ENCODE measurements around the gene PRDX6.

- TF ChIP-seq, protein P1, sequence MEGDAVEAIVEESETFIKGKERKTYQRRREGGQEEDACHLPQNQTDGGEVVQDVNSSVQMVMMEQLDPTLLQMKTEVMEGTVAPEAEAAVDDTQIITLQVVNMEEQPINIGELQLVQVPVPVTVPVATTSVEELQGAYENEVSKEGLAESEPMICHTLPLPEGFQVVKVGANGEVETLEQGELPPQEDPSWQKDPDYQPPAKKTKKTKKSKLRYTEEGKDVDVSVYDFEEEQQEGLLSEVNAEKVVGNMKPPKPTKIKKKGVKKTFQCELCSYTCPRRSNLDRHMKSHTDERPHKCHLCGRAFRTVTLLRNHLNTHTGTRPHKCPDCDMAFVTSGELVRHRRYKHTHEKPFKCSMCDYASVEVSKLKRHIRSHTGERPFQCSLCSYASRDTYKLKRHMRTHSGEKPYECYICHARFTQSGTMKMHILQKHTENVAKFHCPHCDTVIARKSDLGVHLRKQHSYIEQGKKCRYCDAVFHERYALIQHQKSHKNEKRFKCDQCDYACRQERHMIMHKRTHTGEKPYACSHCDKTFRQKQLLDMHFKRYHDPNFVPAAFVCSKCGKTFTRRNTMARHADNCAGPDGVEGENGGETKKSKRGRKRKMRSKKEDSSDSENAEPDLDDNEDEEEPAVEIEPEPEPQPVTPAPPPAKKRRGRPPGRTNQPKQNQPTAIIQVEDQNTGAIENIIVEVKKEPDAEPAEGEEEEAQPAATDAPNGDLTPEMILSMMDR (conservative IDR thresholded peaks at IDR 0.05; ENCODE audit: low read depth, low read length): no peak
- no peak for TF ChIP-seq EZH2 (IDR thresholded peaks at IDR 0.05; ENCODE audit: borderline replicate concordance, low read depth, low read length, poor library complexity, severe bottlenecking)
Observed at GRCh38 chr1:173484276-173484675, 7.1 kb downstream of the PRDX6 start.
